HepG2 (cell line): Measurements from ENCODE around the gene SLC6A17. TPM values are rescaled to one million over a fixed set of nuclear protein-coding genes. Genes with fewer than 3 reads are reported as not detected.

Experiments
- ATAC-seq: fragments of 200-7000 bp; cut with Tn5 transposase; 3 replicates; pipeline ENCODE4 v1.9.1; 2020; ENCODE audit warnings: mild to moderate bottlenecking, moderate library complexity
- BruUV-seq: library from RNA; stranded (reverse); fragments of 400-500 nt; replicated peaks from 2 replicates; lab custom pipeline; 2021; lab: Mats Ljungman, UMichigan
- CTCF ChIA-PET: fragments of 300-600 bp; formaldehyde crosslinking; extraction: SDS; loops from one replicate; lab custom pipeline; 2021; ENCODE audit warnings: low total read pairs, inconsistent platforms, low intra/inter-chr PET ratio; lab: Yijun Ruan, JAX
- POLR2A ChIA-PET: fragments of 350-600 bp; sonication (Branson Sonifier 250); formaldehyde crosslinking; loops from one replicate; lab custom pipeline; 2020; ENCODE audit warnings: antibody characterized with exemption, inconsistent platforms; lab: Yijun Ruan, JAX
- DNase-seq: peaks from one replicate; pipeline ENCODE4 v3.0.0-alpha.2; 2015; ENCODE audit warnings: low spot score
- FAIRE-seq: peaks from 3 replicates; lab custom pipeline; 2011; peaks lifted over from hg19 to GRCh38; lab: Jason Lieb, UNC
- H2AFZ ChIP-seq: one replicate; pipeline ENCODE4 v1.6.1; 2011; ENCODE audit warnings: low read length, inconsistent platforms
- H3K27ac ChIP-seq: fragments of 300-600 bp; 3 replicates; pipeline ENCODE4 v1.8.0; 2011; ENCODE audit warnings: mixed run types, mild to moderate bottlenecking, mixed read lengths, low read length, inconsistent platforms; ENCODE audit not compliant: insufficient read depth; ENCODE audit errors: extremely low read length
- H3K27me3 ChIP-seq, 2 experiments: fragments of 200-600 bp in 1 of 2; 2 replicates in 1 of 2; 3 replicates in 1 of 2; pipeline versions ENCODE4 v1.6.0 to v1.8.0; 2011; ENCODE audit warnings: low read length in 2 of 2, mild to moderate bottlenecking in 2 of 2, moderate library complexity in 2 of 2, inconsistent platforms in 1 of 2; ENCODE audit not compliant: insufficient read depth in 2 of 2, control insufficient read depth in 1 of 2
- H3K36me3 ChIP-seq, 2 experiments: fragments of 200-600 bp in 1 of 2; replicated peaks in 1 of 2; 2 replicates in 1 of 2; 3 replicates in 1 of 2; pipeline versions ENCODE4 v1.5.1 to v1.8.0; 2011; ENCODE audit warnings: low read length in 2 of 2, inconsistent platforms in 1 of 2; ENCODE audit not compliant: insufficient read depth in 2 of 2, control insufficient read depth in 1 of 2
- H3K4me1 ChIP-seq: 2 replicates; pipeline ENCODE4 v1.5.1; 2012; ENCODE audit warnings: low read length, inconsistent platforms; ENCODE audit not compliant: insufficient read depth
- H3K4me2 ChIP-seq: 2 replicates; pipeline ENCODE4 v1.6.0; 2011; ENCODE audit warnings: low read depth, low read length, inconsistent platforms
- H3K4me3 ChIP-seq, 3 experiments: fragments of 200-600 bp in 1 of 3; sonication (generic), shearing (Covaris generic) in 1 of 3; replicated peaks in 1 of 3; 2 replicates each; pipeline ENCODE4 v1.5.1; 2011 to 2016; ENCODE audit warnings: low read length in 3 of 3, inconsistent platforms in 2 of 3, low read depth in 2 of 3, mild to moderate bottlenecking in 2 of 3, control low read depth in 1 of 3, mixed read lengths in 1 of 3; ENCODE audit not compliant: insufficient read depth in 1 of 3
- H3K79me2 ChIP-seq: one replicate; pipeline ENCODE4 v1.6.1; 2011; ENCODE audit warnings: low read length, inconsistent platforms; ENCODE audit not compliant: insufficient read depth
- H3K9ac ChIP-seq: 2 replicates; pipeline ENCODE4 v1.6.0; 2011; ENCODE audit warnings: mild to moderate bottlenecking, low read depth, low read length, inconsistent platforms; ENCODE audit not compliant: insufficient read depth
- H3K9me3 ChIP-seq: 2 replicates; pipeline ENCODE4 v1.5.1; 2012; ENCODE audit warnings: mild to moderate bottlenecking, low read length
- H4K20me1 ChIP-seq: 2 replicates; pipeline ENCODE4 v1.6.0; 2011; ENCODE audit warnings: inconsistent platforms, mild to moderate bottlenecking, low read length, moderate library complexity; ENCODE audit not compliant: insufficient read depth
- ASH2L ChIP-seq: fragments of 300-600, 200-600 bp; sonication (generic); IDR thresholded peaks from 2 replicates; pipeline ENCODE4 v1.7.0; 2017; ENCODE audit warnings: low read depth, mild to moderate bottlenecking, moderate library complexity, mixed read lengths, low read length; ENCODE audit not compliant: insufficient read length
- KIAA2018 ChIP-seq: sonication (generic); formaldehyde crosslinking; IDR thresholded peaks from 2 replicates; pipeline ENCODE4 v1.5.0; 2020; ENCODE audit warnings: mild to moderate bottlenecking, missing genetic modification reagents, borderline replicate concordance
- NFE2L2 ChIP-seq: fragments of 150-350 bp; IDR thresholded peaks from 2 replicates; pipeline ENCODE4 v1.6.1; 2014; ENCODE audit warnings: low read length
- PPARG ChIP-seq: conservative IDR thresholded peaks from 2 replicates; pipeline ENCODE4 v1.6.1; 2016; ENCODE audit warnings: missing biosample characterization, missing genetic modification reagents
- TFE3 ChIP-seq: IDR thresholded peaks from 2 replicates; pipeline ENCODE4 v1.6.1; 2016
- ZNF136 ChIP-seq: sonication (generic); formaldehyde crosslinking; IDR thresholded peaks from 2 replicates; pipeline ENCODE4 v1.8.1; 2022; ENCODE audit warnings: low read depth, mild to moderate bottlenecking, moderate library complexity, missing genetic modification reagents
- ZNF709 ChIP-seq: sonication (generic); formaldehyde crosslinking; IDR thresholded peaks from 2 replicates; pipeline ENCODE4 v1.5.0; 2020; ENCODE audit warnings: mild to moderate bottlenecking, missing genetic modification reagents
- ZNF839 ChIP-seq: sonication (generic); formaldehyde crosslinking; IDR thresholded peaks from 2 replicates; pipeline ENCODE4 v1.4.0; 2020; ENCODE audit warnings: missing genetic modification reagents, mild to moderate bottlenecking, borderline replicate concordance
- WGBS: methylation state at CpG from one replicate; pipeline ENCODE4 v1.1.6; 2017; ENCODE audit warnings: low lambda C conversion rate; 5-methylcytosine and 5-hydroxymethylcytosine counted together
- in situ Hi-C: cut with HindIII; loops from 2 replicates; pipeline ENCODE4 v1.10.0; 2017; ENCODE audit warnings: low pct_unique_long_range_greater_than_20kb; ENCODE audit not compliant: extremely low pct_ligation_motif_present
- intact Hi-C: fragments of 100-400 bp; cut with micrococcal nuclease; formaldehyde crosslinking; loops from one replicate; pipeline ENCODE4 v1.10.0; 2022; ENCODE audit not compliant: unreplicated experiment
- polyA plus RNA-seq, 8 experiments: library from polyadenylated mRNA; depleted of rRNA in 3 of 8; stranded (reverse) in 7 of 8; unstranded in 1 of 8; fragments of >200 nt; fragmentation: Illumina TruSeq in 4 of 8; extraction: Trizol in 4 of 8; gene quantifications; 2 replicates each; pipeline versions ENCODE4 v1.2.1 to v1.2.3, GENCODE V29; 2011 to 2016; ENCODE audit warnings: low read depth in 4 of 8, missing spikeins in 1 of 8, mixed read lengths in 1 of 8; ENCODE audit not compliant: insufficient read depth in 1 of 8
- total RNA-seq, 5 experiments: library from RNA; depleted of rRNA; stranded (reverse); fragments of >200 nt; fragmentation: Illumina TruSeq; extraction: Trizol; gene quantifications; 2 replicates each; pipeline ENCODE4 v1.2.3, GENCODE V29; 2016; ENCODE audit warnings: low read depth in 1 of 5

The SLC6A17 gene
- total and polyA plus RNA-seq, 2 of the 13 experiments (the other 11 are each of a cell fraction or from before 2014, with no cell fraction given), result not detected

GRCh38 chr1:110134050-110134595 lies 16.2 kb upstream of the SLC6A17 start (continued):
- TF ChIP-seq TFE3 (CRISPR knock-in tag) (no peak), ASH2L (no peak), NFE2L2 (no peak), ZNF839 (no peak)

GRCh38 chr1:110135246-110135645 lies 15.0 kb upstream of the SLC6A17 start:
- Histone ChIP-seq H3K27ac (no peak overlapping the region), H4K20me1 (no peaks in the 10 kb centered on the region), H3K36me3 (no peaks in the 10 kb centered on the region), H3K9ac (no peak overlapping the region), H3K4me2 (no peak overlapping the region), H3K4me1 (no peaks in the 10 kb centered on the region), H3K79me2 (no peaks in the 10 kb centered on the region), H2AFZ (no peak overlapping the region), H3K4me3 (no peak overlapping the region), H3K27me3 (peaks cover 0 to 40% of the 10 kb centered on the region in 2 experiments; a peak in 3 of 5 replicates), H3K9me3 (no peaks in the 10 kb centered on the region)
- WGBS, result 7% methylated on average over 3 of the region's 4 CpGs
- intact Hi-C loops (no loop called here), in situ Hi-C loops (no loop called here)
- CTCF ChIA-PET, result no interaction called here
- no TSS peak for BruUV-seq
- FAIRE-seq, result no peak
- no peak for TF ChIP-seq ZNF709 (CRISPR knock-in tag)
- TF ChIP-seq PPARG (CRISPR knock-in tag), result no peak
- no peak for TF ChIP-seq ZNF136 (CRISPR knock-in tag)
- TF ChIP-seq KIAA2018 (CRISPR knock-in tag), result no peak
- ATAC-seq, result no peak
- no peak for DNase-seq
- POLR2A ChIA-PET, result no interaction called here
